Testis (tissue), 2 donors: ENCODE data around the gene ZBTB7C.

ENCODE experiments used
- CTCF ChIP-seq, 3 experiments: fragments of 450-650 bp in 2 of 3; fragments of 200-600 bp in 1 of 3; sonication (generic) in 1 of 3; IDR thresholded peaks; one replicate each; pipeline ENCODE4 v1.5.1; 2016 to 2019; ENCODE audit warnings: antibody characterized with exemption in 3 of 3, mild to moderate bottlenecking in 2 of 3, moderate library complexity in 1 of 3
- POLR2A ChIP-seq: fragments of 450-650 bp; IDR thresholded peaks from one replicate; pipeline ENCODE4 v1.6.1; 2017; ENCODE audit warnings: antibody characterized with exemption, mild to moderate bottlenecking, moderate library complexity

DNA sequence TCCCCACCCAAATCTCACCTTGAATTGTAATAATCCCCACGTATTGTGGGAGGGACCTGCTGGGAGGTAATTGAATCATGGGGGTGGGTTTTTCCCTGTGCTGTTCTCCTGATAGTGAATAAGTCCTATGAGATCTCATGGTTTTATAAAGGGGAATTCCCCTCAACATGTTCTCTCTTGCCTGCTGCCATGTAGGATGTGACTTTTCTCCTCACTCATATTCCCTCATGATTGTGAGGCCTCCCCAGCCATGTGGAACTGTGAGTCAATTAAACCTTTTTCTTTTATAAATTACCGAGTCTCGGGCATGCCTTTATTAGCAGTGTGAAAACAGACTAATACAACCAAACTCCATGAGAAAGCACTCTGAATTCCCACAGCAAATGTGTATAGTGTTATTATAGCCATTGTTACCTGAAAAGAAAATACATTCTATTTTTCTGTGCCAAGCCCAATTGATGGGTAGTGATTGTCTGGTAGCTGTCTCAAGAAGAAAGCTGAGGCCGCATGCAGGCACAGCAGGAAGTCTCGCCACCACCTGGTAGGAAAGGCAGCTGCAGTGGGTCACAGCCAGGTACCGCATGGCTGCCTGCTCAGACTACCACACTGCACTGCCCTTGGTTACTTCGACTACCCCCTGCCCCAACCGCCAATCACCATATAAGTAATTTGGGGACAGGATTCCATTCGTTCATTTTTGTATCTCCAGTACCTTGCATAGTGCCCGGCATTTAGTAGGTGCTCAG is 10.3 kb upstream of the ZBTB7C start:
- no peak for TF ChIP-seq CTCF (IDR thresholded peaks at IDR 0.05)
- TF ChIP-seq POLR2A = no peak
